ENCODE results near the gene XPR1.

The XPR1 gene

DNA sequence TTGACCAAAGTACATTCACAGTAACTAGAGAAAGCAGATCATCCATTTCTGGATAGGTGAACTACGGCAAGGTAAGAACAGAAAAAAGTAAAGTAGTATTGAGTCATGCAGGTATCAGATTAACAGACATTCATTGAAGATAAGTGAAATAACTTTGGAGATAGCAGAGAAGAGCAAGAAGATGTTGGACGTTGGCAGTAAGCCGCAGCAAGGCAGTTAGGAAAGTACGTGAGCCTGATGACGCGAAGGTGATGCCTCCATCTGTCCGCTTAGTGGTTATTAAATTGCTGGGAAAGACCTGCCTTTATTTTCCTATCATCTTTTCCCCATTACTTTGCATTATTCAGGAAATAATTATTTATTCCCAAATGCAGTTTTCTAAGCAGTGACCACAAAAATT, 256.0 kb downstream of the XPR1 start:
- ATAC-seq (ENCODE audit: low read depth) = no peak
- Mint-ChIP-seq H3K9me3 (no peaks in the 10 kb centered on the region), H3K27ac (no peak overlapping the region), H3K27me3 (no peaks in the 10 kb centered on the region), H3K36me3 (peaks cover 8% of the 10 kb centered on the region), H3K4me1 (peaks cover 12% of the 10 kb centered on the region), H3K4me3 (no peak overlapping the region)
- no peak for DNase-seq (ENCODE audit: low spot score in 2 of 2)

DNA sequence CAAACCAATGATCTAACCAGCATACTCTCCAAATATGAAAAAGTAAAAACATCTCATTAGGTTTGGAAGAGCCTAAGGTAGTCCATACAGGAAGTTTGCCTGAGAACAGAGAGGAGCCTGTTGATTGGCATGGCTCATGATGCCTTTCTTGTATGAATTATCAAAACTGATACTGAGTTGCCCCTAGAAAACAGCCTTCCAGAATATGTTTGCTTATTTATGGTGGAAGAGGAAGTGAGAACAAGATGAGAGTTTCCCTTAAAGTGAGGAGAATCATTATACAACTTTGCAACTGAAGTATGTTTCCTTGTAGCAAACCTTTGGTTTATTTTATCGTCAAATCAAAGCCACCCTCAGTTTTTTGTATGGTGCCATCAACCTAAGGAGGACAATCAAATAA, 257.0 kb downstream of the XPR1 start:
- DNase-seq (ENCODE audit: low spot score in 2 of 2) (no peak), ATAC-seq (ENCODE audit: low read depth) (peak; percentile 77)
- Mint-ChIP-seq H3K27me3 (no peaks in the 10 kb centered on the region), H3K36me3 (peaks cover 5% of the 10 kb centered on the region), H3K4me1 (peaks cover 15% of the 10 kb centered on the region), H3K9me3 (no peaks in the 10 kb centered on the region), H3K4me3 (no peak overlapping the region), H3K27ac (peak overlapping the region; percentile 28)

DNA sequence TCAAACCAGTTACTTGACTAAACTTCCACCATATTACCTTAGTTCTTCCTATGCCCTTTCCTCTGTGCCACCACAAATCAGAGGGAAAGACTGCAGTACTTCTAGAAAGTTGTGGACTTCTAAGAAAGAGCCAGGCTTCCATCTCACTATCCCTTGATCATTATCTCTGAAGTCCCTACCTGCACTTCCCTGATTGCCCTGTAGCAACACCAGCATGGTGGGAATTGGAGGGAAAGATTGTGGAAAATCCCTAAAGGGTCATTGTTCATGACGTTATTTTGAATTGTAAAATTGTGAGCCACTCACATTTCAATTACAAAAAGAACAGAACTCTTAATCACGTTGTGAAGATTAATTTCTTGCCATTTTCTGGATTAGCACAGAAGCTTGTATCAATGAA, 257.5 kb downstream of the XPR1 start:
- H3K9me3 Mint-ChIP-seq = no peaks in the 10 kb centered on the region
- no peak overlapping the region for H3K4me3 Mint-ChIP-seq
- H3K4me1 Mint-ChIP-seq = peaks cover 15% of the 10 kb centered on the region
- no peak for ATAC-seq (ENCODE audit: low read depth)
- H3K36me3 Mint-ChIP-seq = peaks cover 3% of the 10 kb centered on the region
- no peak overlapping the region for H3K27ac Mint-ChIP-seq
- DNase-seq (ENCODE audit: low spot score in 2 of 2) = no peak
- H3K27me3 Mint-ChIP-seq = no peaks in the 10 kb centered on the region

GRCh38 chr1:180892272-180892671, 260.4 kb downstream of the XPR1 start:
- Mint-ChIP-seq H3K4me3 (no peak overlapping the region), H3K27me3 (peaks cover 2% of the 10 kb centered on the region), H3K4me1 (peaks cover 17% of the 10 kb centered on the region), H3K36me3 (peaks cover 11% of the 10 kb centered on the region), H3K9me3 (peaks cover 3% of the 10 kb centered on the region), H3K27ac (no peak overlapping the region)
- no peak for DNase-seq (ENCODE audit: low spot score in 2 of 2)
- ATAC-seq (ENCODE audit: low read depth) = no peak

- H3K9me3 Mint-ChIP-seq = peaks cover 3% of the 10 kb centered on the region
- peaks cover 2% of the 10 kb centered on the region for H3K27me3 Mint-ChIP-seq
- no peak for DNase-seq (ENCODE audit: low spot score in 2 of 2)
- peaks cover 16% of the 10 kb centered on the region for H3K4me1 Mint-ChIP-seq
- no peak overlapping the region for H3K27ac Mint-ChIP-seq
- peaks cover 11% of the 10 kb centered on the region for H3K36me3 Mint-ChIP-seq
- no peak overlapping the region for H3K4me3 Mint-ChIP-seq
- ATAC-seq (ENCODE audit: low read depth) = no peak
Observed at GRCh38 chr1:180892675-180893074, 260.9 kb downstream of the XPR1 start.

GRCh38 chr1:180893614-180894013, 261.8 kb downstream of the XPR1 start:
- ATAC-seq (ENCODE audit: low read depth) = no peak
- Mint-ChIP-seq H3K9me3 (peaks cover 3% of the 10 kb centered on the region), H3K27ac (no peak overlapping the region), H3K4me3 (no peak overlapping the region), H3K27me3 (peaks cover 2% of the 10 kb centered on the region), H3K36me3 (peaks cover 9% of the 10 kb centered on the region), H3K4me1 (peaks cover 12% of the 10 kb centered on the region)
- no peak for DNase-seq (ENCODE audit: low spot score in 2 of 2)

GRCh38 chr1:180896161-180896560, 264.3 kb downstream of the XPR1 start:
- ATAC-seq (ENCODE audit: low read depth) = no peak
- Mint-ChIP-seq H3K36me3 (peaks cover 9% of the 10 kb centered on the region), H3K27ac (no peak overlapping the region), H3K27me3 (peaks cover 8% of the 10 kb centered on the region), H3K4me3 (no peak overlapping the region), H3K9me3 (peaks cover 3% of the 10 kb centered on the region), H3K4me1 (peaks cover 5% of the 10 kb centered on the region)
- no peak for DNase-seq (ENCODE audit: low spot score in 2 of 2)

- no peak for DNase-seq (ENCODE audit: low spot score in 2 of 2)
- H3K27ac Mint-ChIP-seq = no peak overlapping the region
- H3K4me1 Mint-ChIP-seq = peaks cover 4% of the 10 kb centered on the region
- peaks cover 13% of the 10 kb centered on the region for H3K27me3 Mint-ChIP-seq
- peaks cover 9% of the 10 kb centered on the region for H3K36me3 Mint-ChIP-seq
- H3K9me3 Mint-ChIP-seq = peaks cover 3% of the 10 kb centered on the region
- ATAC-seq (ENCODE audit: low read depth) = no peak
- no peak overlapping the region for H3K4me3 Mint-ChIP-seq
Observed at GRCh38 chr1:180898441-180899219, 266.8 kb downstream of the XPR1 start.

GRCh38 chr1:180899262-180899661, 267.4 kb downstream of the XPR1 start:
- peaks cover 3% of the 10 kb centered on the region for H3K9me3 Mint-ChIP-seq
- peaks cover 13% of the 10 kb centered on the region for H3K27me3 Mint-ChIP-seq
- H3K4me3 Mint-ChIP-seq = no peak overlapping the region
- H3K36me3 Mint-ChIP-seq = peaks cover 9% of the 10 kb centered on the region
- ATAC-seq (ENCODE audit: low read depth) (no peak), DNase-seq (ENCODE audit: low spot score in 2 of 2) (no peak)
- no peak overlapping the region for H3K27ac Mint-ChIP-seq
- peaks cover 2% of the 10 kb centered on the region for H3K4me1 Mint-ChIP-seq

GRCh38 chr1:180901076-180901990, 269.5 kb downstream of the XPR1 start:
- Mint-ChIP-seq H3K27ac (no peak overlapping the region), H3K4me1 (peaks cover 2% of the 10 kb centered on the region), H3K4me3 (no peak overlapping the region), H3K36me3 (peaks cover 2% of the 10 kb centered on the region), H3K27me3 (peaks cover 13% of the 10 kb centered on the region), H3K9me3 (peaks cover 6% of the 10 kb centered on the region)
- DNase-seq (ENCODE audit: low spot score in 2 of 2) (no peak), ATAC-seq (ENCODE audit: low read depth) (no peak)

DNA sequence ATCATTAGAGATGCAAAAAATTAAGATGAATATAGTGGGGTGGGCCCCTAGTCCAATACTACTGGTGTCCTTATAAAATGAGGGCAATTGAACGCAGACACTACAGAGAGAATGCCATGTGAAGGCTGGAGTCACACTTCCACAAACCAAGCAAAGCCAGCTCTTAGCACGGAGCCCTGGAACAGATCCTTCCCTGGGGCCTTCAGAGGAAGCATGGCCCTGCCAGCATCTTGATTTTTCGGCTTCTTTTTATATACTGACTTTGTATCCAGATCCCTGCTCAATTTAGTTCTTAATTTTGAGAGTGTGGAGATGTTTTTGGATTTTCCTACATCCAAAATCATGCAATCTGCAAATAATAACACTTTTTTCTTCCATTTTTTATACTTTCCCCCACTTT, 270.7 kb downstream of the XPR1 start:
- DNase-seq (ENCODE audit: low spot score in 2 of 2) = no peak
- Mint-ChIP-seq H3K4me1 (no peaks in the 10 kb centered on the region), H3K27me3 (peaks cover 12% of the 10 kb centered on the region), H3K9me3 (peaks cover 2% of the 10 kb centered on the region), H3K4me3 (no peak overlapping the region), H3K36me3 (no peaks in the 10 kb centered on the region), H3K27ac (no peak overlapping the region)
- ATAC-seq (ENCODE audit: low read depth) = no peak

GRCh38 chr1:180905927-180906326, 274.1 kb downstream of the XPR1 start:
- Mint-ChIP-seq H3K27me3 (peaks cover 12% of the 10 kb centered on the region), H3K4me1 (peaks cover 3% of the 10 kb centered on the region), H3K27ac (no peak overlapping the region), H3K9me3 (peaks cover 2% of the 10 kb centered on the region), H3K36me3 (no peaks in the 10 kb centered on the region), H3K4me3 (no peak overlapping the region)
- DNase-seq (ENCODE audit: low spot score in 2 of 2) (no peak), ATAC-seq (ENCODE audit: low read depth) (no peak)

- no peak overlapping the region for H3K4me3 Mint-ChIP-seq
Observed at GRCh38 chr1:180906511-180906910, 274.7 kb downstream of the XPR1 start.

GRCh38 chr1:180907313-180908055, 275.7 kb downstream of the XPR1 start:
- Mint-ChIP-seq H3K27ac (no peak overlapping the region), H3K27me3 (peaks cover 8% of the 10 kb centered on the region), H3K36me3 (no peaks in the 10 kb centered on the region), H3K9me3 (peaks cover 2% of the 10 kb centered on the region), H3K4me3 (no peak overlapping the region), H3K4me1 (peaks cover 6% of the 10 kb centered on the region)
- no peak for ATAC-seq (ENCODE audit: low read depth)
- DNase-seq (ENCODE audit: low spot score in 2 of 2) = no peak

More at GRCh38 chr1:180906511-180906910, 274.7 kb downstream of the XPR1 start:
- ATAC-seq (ENCODE audit: low read depth) (no peak), DNase-seq (ENCODE audit: low spot score in 2 of 2) (no peak)
- no peaks in the 10 kb centered on the region for H3K36me3 Mint-ChIP-seq
- peaks cover 2% of the 10 kb centered on the region for H3K9me3 Mint-ChIP-seq
- peaks cover 3% of the 10 kb centered on the region for H3K4me1 Mint-ChIP-seq
- H3K27me3 Mint-ChIP-seq = peaks cover 8% of the 10 kb centered on the region
- no peak overlapping the region for H3K27ac Mint-ChIP-seq

Measured in memory B cell (primary cell).